OCI-LY3 (cell line): ENCODE measurements around the gene MYO5B.

ENCODE experiments used
- CTCF ChIP-seq: fragments of 200-600, 300-600 bp; sonication (generic); IDR thresholded peaks from 2 replicates; pipeline ENCODE4 v1.5.1; 2014; ENCODE audit warnings: antibody characterized with exemption, low read length, low read depth
- EZH2phosphoT487 ChIP-seq: fragments of 200-600 bp; shearing (Covaris generic); IDR thresholded peaks from 2 replicates; pipeline ENCODE4 v1.6.1; 2018; ENCODE audit warnings: antibody characterized with exemption, mixed run types, low read depth

GRCh38 chr18:50207722-50208121, 12.8 kb upstream of the MYO5B start:
- TF ChIP-seq CTCF (no peak), EZH2phosphoT487 (no peak)
